Body of pancreas (tissue), 4 donors: ENCODE results near the gene AKR1D1. TPM values are rescaled to one million over a fixed set of nuclear protein-coding genes. Genes with fewer than 3 reads are reported as not detected.
"Not testable (repeated sequence)": the region's sequence is repeated elsewhere in the genome, so short reads cannot be mapped to it uniquely, and the experiment has no call there.

ENCODE experiments used
- ATAC-seq: fragments of 150-250 bp; one replicate; pipeline ENCODE4 v1.9.1; 2016
- DNase-seq, 4 donors: peaks; one replicate each; pipeline ENCODE4 v3.0.0-alpha.2; 2019
- H3K27ac ChIP-seq, 4 donors: fragments of 200-600 bp; sonication (generic); 1 replicate in 3 of 4; 2 replicates in 1 of 4; pipeline versions ENCODE4 v1.5.1 to v1.6.1; 2016 to 2019; ENCODE audit warnings: mild to moderate bottlenecking in 1 of 4, mixed read lengths in 1 of 4, moderate library complexity in 1 of 4
- H3K27me3 ChIP-seq, 2 donors: fragments of 200-600 bp; sonication (generic); one replicate each; pipeline ENCODE4 v1.6.0; 2016; ENCODE audit warnings: mild to moderate bottlenecking in 1 of 2
- H3K36me3 ChIP-seq, 2 donors: fragments of 200-600 bp; sonication (generic); replicated peaks in 1 of 2; 2 replicates each; pipeline ENCODE4 v1.5.1; 2016; ENCODE audit warnings: low read depth in 2 of 2; ENCODE audit not compliant: insufficient read depth in 1 of 2
- H3K4me1 ChIP-seq: fragments of 200-600 bp; sonication (generic); one replicate; pipeline ENCODE4 v1.6.0; 2016
- H3K4me3 ChIP-seq, 2 donors: fragments of 200-600 bp; sonication (generic); 1 replicate in 1 of 2; 2 replicates in 1 of 2; pipeline ENCODE4 v1.5.1; 2016 to 2019
- H3K9me3 ChIP-seq, 3 donors: fragments of 200-600 bp; sonication (generic); 1 replicate in 2 of 3; 2 replicates in 1 of 3; pipeline ENCODE4 v1.5.1; 2016
- POLR2A ChIP-seq, 3 donors: fragments of 450-650 bp; IDR thresholded peaks; one replicate each; pipeline ENCODE4 v1.6.1; 2016; ENCODE audit warnings: antibody characterized with exemption in 3 of 3, mild to moderate bottlenecking in 2 of 3
- WGBS, 2 donors: methylation state at CpG; one replicate each; pipeline ENCODE4 v1.1.5; 2017; 5-methylcytosine and 5-hydroxymethylcytosine counted together
- intact Hi-C: fragments of 100-400 bp; cut with DNase I; formaldehyde crosslinking; loops from one replicate; pipeline ENCODE4 v1.15.1; 2023
- total RNA-seq, 2 donors: library from RNA; depleted of rRNA; stranded (reverse); fragments of >200 nt; gene quantifications; one replicate each; pipeline ENCODE4 v1.1.0, GENCODE V29; 2016
- TF ChIP-seq, protein P1 (sequence below), 7 experiments: fragments of 450-650 bp in 4 of 7; fragments of 200-600 bp in 3 of 7; sonication (generic) in 3 of 7; IDR thresholded peaks; one replicate each; pipeline ENCODE4 v1.5.1; 2016 to 2019; ENCODE audit warnings: antibody characterized with exemption in 7 of 7

AKR1D1 gene
- total RNA-seq, 2 donors from 2014 or later, result not detected

DNA sequence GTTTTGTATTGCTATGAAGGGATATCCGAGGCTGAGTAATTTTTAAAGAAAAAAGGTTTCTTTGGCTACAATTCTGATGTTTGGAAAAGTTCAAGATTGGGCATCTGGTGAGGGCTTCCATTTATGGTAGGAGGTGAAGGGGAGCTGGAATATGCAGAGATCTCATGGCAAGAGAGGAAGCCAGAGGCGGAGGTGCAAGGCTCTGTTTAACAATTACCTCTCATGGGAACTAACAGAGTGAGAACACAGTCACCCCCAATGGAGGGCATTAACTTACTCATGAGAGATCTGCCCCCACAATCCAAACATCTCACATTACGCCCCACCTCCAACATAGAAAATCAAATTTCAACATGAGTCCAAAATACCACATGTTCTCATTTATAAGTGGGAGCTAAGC lies 62.0 kb downstream of the AKR1D1 start:
- Histone ChIP-seq H3K4me1 (no peaks in the 10 kb centered on the region), H3K27me3 (no peaks in the 10 kb centered on the region), H3K27ac (no peak overlapping the region), H3K36me3 (no peaks in the 10 kb centered on the region), H3K4me3 (no peak overlapping the region), H3K9me3 (no peaks in the 10 kb centered on the region)
- DNase-seq, result no peak
- 82 to 86% methylated on average over 3 of the region's 3 CpGs for WGBS, 2 donors
- ATAC-seq, result no peak
- TF ChIP-seq POLR2A (IDR thresholded peaks at IDR 0.05), result no peak
- TF ChIP-seq, protein P1, sequence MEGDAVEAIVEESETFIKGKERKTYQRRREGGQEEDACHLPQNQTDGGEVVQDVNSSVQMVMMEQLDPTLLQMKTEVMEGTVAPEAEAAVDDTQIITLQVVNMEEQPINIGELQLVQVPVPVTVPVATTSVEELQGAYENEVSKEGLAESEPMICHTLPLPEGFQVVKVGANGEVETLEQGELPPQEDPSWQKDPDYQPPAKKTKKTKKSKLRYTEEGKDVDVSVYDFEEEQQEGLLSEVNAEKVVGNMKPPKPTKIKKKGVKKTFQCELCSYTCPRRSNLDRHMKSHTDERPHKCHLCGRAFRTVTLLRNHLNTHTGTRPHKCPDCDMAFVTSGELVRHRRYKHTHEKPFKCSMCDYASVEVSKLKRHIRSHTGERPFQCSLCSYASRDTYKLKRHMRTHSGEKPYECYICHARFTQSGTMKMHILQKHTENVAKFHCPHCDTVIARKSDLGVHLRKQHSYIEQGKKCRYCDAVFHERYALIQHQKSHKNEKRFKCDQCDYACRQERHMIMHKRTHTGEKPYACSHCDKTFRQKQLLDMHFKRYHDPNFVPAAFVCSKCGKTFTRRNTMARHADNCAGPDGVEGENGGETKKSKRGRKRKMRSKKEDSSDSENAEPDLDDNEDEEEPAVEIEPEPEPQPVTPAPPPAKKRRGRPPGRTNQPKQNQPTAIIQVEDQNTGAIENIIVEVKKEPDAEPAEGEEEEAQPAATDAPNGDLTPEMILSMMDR (IDR thresholded peaks at IDR 0.05), result no peak
- intact Hi-C loops, result no loop called here

- no peak overlapping the region for H3K27ac ChIP-seq
- no peaks in the 10 kb centered on the region for H3K36me3 ChIP-seq
- no peaks in the 10 kb centered on the region for H3K4me1 ChIP-seq
- no peaks in the 10 kb centered on the region for H3K27me3 ChIP-seq
- intact Hi-C loops, result no loop called here
- no peaks in the 10 kb centered on the region for H3K9me3 ChIP-seq
- ATAC-seq, result no peak
- H3K4me3 ChIP-seq, result no peak overlapping the region
- TF ChIP-seq POLR2A (IDR thresholded peaks at IDR 0.05), result no peak
- TF ChIP-seq, protein P1 (IDR thresholded peaks at IDR 0.05), result no peak
- DNase-seq, result no peak
Observed at GRCh38 chr7:138142583-138143201, 66.4 kb downstream of the AKR1D1 start.

DNA sequence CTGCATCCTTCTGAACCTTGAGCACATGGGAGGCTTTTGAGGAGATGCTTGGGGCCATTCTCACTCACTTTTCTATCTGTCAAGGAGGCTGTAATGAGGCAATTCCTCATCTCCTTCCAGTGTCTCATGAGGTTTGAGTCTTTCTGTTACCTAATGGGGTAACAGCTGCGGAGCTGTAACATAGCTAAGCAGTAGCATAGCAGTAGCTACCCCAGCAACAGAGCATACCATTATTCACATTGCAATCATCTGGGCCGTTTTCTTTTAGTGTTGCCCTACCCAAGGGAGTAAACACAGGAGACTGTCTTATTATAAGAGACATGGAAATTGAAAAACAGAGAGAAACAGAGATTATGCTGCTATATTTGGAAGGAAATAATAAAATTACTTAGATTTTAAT lies 68.7 kb downstream of the AKR1D1 start:
- H3K27ac ChIP-seq, result no peak overlapping the region
- TF ChIP-seq POLR2A (IDR thresholded peaks at IDR 0.05), result no peak
- TF ChIP-seq, protein P1 (IDR thresholded peaks at IDR 0.05), result no peak
- intact Hi-C loops, result no loop called here
- H3K4me1 ChIP-seq, result no peaks in the 10 kb centered on the region
- no peaks in the 10 kb centered on the region for H3K27me3 ChIP-seq
- DNase-seq (no peak), ATAC-seq (no peak)
- no peaks in the 10 kb centered on the region for H3K9me3 ChIP-seq
- 72 to 77% methylated on average over 2 of the region's 2 CpGs for WGBS, 2 donors
- no peaks in the 10 kb centered on the region for H3K36me3 ChIP-seq
- H3K4me3 ChIP-seq, result no peak overlapping the region

DNA sequence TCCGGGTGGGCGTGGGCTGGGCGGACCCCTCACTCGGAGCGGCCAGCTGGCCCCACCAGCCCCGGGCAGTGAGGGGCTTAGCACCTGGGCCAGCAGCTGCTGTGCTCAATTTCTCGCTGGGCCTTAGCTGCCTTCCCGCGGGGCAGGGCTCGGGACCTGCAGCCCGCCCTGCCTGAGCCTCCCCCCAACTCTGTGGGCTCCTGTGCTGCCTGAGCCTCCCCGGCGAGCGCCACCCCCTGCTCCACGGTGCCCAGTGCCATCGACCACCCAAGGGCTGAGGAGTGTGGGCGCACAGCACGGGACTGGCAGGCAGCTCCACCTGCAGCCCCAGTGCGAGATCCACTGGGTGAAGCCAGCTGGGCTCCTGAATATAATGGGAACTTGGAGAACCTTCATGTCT lies 70.0 kb downstream of the AKR1D1 start:
- H3K4me1 ChIP-seq, H3K27me3 ChIP-seq, H3K4me3 ChIP-seq, ATAC-seq, H3K9me3 ChIP-seq, H3K36me3 ChIP-seq, intact Hi-C loops, H3K27ac ChIP-seq, DNase-seq: not testable (repeated sequence)
- WGBS, 2 donors, result 93 to 96% methylated on average over 9 to 19 of the region's 19 CpGs

GRCh38 chr7:138146757-138147734 lies 70.8 kb downstream of the AKR1D1 start:
- H3K36me3 ChIP-seq, ATAC-seq, H3K27me3 ChIP-seq, H3K27ac ChIP-seq, H3K9me3 ChIP-seq, H3K4me1 ChIP-seq, intact Hi-C loops, H3K4me3 ChIP-seq, DNase-seq: not testable (repeated sequence)
- WGBS, 2 donors, result 84 to 94% methylated on average over 32 of the region's 32 CpGs
